Activated CD4-positive, alpha-beta T cell treated with anti-CD3 and anti-CD28 coated beads, Interleukin-2, amount 50 U/mL, for 4 hours (primary cell): ENCODE results near the gene CDK4.

Source experiments
- DNase-seq, 2 experiments: peaks; one replicate each; pipeline ENCODE4 v3.0.0-alpha.2; 2020

Gene CDK4

DNA sequence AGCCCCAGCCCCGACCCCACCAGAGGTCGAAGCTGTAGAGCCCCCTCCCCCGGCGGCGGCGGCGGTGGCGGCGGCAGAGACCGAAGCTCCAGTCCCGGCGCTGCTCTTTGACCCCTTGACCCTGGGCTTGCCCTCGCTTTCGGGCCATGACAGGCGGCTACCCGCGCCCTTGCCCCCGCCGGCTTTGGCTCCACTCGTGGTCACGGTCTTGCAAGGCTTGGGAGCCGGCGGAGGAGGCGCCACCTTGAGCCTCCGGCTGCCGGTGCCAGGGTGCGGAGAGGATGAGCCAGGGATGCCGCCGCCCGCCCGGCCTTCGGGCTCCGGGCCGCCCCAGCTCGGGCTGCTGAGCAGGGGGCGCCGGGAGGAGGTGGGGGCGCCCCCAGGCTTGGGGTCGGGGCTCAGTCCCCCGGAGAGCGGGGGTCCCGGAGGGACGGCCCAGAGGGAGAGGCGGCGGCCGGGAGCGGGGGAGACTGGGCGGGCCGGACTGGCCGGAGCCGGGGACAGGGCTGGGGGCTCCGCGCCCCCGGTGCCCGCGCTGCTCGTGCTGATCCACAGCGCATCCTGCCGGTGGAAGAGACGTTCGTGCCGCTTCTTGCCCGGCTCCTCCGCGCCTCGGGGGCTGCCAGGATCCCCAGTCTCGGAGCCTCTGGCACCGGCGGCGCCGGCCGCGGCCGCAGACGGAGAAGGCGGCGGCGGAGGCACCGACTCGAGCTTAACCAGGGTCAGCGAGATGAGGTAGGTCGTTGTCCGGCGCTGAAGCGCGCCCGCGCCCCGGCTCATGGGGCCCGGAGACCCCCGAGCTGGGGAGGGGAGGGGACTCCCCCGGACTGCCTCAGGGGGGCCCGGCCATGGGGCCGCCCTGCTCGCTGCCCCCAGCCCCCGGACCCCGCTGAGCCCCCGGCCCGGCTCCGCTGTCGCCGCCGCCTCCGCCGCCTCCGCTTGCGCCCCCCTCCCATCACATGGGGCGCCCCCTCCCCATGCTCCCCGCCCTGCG lies 14.3 kb downstream of the CDK4 start:
- DNase-seq: no peak

DNA sequence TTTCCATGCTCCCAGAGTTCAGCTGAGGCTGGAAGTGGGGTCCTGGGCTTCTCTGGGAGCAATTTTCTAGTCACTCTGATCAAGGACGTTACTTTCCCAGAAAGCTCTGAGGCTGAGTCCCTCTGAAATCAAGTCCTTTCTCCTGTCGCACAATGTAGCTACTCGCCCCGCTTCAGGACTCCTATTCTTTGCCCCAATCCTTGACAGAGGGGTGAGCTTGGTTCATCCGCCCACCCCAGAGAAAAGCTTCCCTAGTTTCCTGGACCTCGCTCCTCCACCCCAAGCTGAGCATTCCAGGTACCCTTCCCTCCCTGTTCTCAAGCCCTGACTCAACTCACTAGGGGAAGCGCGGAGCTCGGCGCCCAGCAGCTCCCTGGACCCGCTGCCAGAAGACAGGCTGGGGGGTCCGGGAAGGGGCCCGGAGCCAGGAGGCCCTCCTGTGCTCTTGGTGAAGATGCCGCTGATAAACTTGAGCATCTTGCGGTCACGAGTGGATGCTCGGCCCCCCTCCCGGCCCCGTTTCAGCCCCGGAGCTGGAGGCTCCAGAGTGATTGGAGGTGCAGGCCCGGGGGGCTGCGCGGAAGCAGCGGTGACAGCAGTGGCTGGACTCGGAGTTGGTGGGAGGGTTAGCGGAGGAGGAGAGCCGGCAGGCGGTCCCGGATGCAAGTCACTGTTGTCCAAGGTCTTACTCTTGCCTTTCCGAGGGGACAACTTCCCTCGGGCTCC lies 15.2 kb downstream of the CDK4 start:
- DNase-seq: no peak

DNA sequence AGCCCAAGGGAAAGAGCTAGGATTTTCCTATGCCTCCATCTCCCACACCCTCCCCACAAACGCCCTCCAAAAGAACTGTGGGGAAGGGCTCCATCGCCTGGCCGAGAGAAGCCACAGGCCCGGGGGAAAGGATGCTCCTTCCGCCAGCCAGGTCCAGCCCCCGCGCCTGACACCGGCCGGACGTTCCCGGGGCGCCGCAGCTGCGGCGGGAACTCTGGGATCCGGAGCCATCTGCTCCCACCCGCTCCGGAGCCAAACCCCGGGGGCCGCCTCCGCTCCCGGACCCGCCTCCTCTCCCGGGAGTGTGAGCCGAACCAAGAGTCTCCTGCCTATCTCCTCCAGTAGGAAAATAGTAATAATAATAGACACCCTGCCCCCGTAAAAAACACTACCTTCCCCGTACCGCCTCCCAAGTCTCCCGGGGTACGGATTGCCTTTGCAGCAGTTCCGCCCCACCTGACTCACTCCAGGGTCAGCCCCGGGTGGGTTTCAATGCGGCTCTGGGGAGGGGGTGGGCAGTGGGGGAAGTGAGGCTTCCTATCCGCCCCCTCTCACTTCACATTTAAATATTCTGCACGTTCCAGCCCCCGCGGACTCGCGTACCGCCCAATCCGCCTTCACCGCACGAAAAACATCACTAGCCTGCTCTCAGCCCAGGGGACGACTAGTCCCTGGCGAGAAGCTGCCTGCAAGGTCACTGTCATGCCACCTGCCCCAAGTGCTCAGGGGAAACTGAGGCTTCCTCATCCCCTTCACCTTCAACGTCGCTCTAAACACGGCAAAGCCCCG lies 16.0 kb downstream of the CDK4 start:
- no peak for DNase-seq

DNA sequence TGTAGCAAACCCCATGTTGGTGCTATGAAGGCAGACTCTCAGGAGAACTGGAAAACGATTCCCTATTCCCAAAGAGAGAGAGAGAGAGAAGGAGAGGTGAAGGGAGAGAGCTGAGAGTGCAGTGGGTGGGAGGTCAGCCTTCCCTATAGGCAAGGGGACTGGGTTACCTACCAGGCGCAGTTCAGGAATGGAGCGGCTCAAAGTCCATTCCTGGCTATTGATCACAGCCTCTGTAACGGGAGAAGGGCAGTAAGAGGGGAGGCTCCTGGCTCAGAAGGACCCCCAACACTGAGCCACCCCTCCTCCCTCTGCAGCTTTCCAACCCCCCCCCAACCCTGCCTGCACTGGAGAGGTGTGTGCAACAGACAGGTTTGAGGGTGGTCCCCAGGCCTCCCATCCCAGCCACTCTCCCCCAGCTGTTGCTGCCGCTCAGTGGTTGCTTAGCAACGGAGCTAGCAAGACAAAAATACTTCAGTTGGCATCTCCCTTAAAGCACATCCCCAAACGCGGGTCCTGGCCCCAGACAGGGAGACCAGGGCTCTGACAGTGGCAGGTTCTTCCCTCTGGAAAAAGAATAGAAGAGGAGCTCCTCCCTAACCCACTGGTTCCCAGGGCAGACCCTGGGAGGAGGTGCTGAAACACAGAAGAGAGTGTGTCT lies 16.8 kb downstream of the CDK4 start:
- no peak for DNase-seq

DNA sequence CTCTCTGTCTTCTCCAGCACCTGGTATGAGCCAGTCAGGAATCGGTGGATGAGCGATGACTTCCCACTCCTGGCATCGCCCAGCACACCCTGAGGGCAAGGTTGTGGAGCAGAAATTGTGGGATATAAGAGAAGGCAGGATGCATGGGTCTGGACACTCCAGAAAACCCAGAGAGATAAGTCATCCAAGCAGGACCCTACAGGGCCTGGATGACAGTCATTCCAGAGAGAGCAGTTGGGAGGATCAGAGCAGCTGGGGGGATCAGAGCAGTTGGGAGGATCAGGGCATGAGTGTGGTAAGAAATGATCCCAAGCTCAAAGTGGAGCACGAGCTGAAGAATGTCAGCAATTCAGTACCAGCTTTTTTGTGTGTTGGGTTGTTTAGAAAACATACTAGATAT lies 17.5 kb downstream of the CDK4 start:
- DNase-seq: no peak

DNA sequence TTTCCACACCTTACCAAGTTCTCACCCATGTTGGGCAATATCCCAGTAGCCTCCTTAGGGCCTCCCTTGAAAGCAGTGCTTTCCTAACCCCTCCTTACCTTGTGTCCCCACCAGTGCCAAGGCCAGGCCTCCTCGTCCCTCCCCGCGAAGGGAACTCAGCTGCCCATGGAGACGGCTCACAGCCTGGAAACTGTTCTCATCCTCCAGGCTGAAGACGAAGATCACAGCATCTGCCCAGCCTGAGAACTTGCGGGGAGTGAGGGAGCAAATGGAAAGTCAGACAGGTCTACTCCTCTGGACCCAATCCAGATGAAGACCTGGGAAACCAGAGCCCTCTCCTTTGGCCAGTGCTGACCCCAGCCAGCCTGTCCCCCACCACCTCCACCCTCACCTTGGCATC lies 18.2 kb downstream of the CDK4 start:
- no peak for DNase-seq

DNA sequence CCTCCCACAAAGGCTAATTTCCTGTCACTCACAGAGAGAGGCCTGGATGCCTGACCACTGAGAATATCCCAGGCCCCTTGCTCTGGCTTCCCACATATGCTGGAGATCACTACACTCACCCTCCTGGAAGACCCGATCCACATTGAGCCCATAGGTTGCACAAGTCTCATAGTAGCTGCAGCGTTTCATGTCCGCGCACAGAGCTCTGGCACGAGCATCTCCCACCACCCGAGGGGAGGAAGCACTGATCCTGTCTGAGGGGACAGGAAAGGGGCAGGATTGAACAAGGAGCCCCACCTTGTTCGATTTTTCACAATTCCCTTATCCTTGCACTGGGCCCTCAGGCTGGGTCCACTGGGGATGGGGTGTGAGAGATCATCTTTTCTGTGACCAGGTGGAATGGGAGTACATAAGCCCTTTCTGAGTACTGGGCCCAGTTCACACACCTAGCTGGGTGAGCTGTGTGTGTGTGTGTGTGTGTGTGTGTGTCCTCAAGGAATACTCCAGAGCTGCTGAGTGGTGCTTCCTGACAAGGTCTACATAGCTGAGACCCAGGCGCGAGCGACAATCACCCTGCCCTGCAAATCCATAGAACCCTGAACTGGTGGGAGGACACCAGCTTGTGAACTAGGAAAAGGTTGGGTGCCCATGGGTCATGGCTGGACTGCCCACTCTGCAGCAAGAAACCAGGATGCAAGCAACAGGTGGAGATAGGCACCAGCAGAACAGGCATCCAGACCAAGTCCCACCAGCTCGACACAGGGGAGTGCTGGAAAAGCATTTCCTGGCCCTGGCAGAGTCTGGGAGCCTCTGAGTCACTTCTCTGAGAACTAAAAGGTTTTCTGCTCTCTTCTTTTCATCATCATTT lies 19.1 kb downstream of the CDK4 start:
- no peak for DNase-seq

DNA sequence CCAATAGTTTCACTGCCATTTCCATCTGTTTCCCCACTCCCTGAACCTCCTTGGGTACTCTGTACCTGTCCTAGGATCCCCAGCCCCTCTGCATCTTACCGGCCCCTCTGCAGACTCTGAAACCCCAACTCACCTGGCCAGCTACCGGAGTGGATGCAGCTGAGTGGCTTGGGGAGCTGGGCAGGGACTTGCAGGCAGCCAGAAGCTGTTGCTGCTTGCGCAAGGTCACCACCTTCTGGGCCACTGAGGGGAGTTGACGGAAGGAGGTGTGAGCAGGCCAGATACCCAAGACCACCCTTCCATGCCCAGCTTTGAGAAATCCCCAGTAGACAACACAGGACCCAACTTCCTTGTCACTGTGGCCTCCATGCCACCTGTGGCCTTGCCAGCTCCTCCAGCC lies 19.8 kb downstream of the CDK4 start:
- DNase-seq: no peak

DNA sequence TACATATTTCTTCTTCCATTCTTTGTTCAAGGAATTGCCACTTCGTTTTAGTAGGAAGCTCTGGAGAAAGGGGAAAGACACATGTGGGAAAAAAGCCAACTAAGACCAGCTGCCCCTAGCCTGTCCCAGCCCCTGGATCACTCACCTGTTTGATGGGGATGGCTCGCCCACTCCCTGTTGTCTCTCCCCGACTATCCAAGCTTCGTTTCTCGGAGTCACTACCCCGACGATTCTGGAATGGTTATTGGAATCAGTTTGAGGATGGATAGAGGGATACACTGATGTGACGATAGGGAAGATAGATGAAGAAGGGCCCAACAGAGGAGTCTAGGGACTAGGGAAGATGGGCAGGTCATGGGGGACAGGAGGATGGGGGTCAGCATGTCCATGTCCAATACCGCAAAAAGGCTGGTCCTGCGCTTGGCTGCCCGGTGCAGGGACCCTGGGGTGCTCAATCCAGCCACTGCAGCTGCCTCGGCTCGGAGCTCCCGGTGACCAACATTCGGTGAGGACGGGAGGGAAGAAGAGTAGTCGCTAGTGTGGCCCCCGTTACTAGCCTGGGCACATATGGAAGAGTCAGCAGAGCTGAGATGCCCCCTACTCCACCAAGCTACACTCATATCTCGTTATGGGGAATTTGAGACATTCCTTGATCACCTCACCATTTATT lies 20.6 kb downstream of the CDK4 start:
- DNase-seq: no peak

DNA sequence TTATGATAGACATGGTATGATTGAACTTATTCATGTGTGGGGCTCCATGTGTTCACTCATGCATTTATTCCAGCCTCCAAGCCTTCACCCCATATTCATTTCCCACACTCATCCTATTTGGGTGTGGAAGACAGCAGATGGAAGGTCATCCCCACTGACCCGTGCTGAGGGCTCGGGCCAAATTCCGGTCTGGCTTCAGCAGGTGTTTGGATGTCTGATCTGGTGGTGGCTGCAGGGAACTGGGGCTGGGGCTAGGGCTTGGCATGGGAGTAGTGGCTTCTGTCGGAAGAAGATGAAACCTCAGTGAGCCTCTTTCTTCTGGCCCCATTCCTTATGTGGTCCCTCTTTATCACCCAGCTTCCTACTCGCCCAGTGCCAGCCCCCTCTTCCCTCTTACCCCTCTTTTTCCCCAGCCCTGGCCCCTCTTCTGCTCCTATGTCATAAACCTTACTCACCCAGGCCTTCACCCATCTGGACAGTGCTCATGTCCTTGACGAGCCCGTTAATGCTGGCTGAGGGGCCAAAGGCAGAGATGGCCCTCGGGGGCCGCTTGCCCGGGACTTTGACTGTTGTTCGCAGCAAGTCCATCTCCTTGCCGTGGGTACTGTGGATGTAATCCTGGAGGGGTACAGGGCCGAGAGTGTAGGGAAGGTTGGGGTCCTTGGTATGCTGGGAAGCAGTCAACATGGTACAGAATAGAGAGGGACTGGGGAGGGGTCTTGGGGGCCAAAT lies 21.6 kb downstream of the CDK4 start:
- no peak for DNase-seq

DNA sequence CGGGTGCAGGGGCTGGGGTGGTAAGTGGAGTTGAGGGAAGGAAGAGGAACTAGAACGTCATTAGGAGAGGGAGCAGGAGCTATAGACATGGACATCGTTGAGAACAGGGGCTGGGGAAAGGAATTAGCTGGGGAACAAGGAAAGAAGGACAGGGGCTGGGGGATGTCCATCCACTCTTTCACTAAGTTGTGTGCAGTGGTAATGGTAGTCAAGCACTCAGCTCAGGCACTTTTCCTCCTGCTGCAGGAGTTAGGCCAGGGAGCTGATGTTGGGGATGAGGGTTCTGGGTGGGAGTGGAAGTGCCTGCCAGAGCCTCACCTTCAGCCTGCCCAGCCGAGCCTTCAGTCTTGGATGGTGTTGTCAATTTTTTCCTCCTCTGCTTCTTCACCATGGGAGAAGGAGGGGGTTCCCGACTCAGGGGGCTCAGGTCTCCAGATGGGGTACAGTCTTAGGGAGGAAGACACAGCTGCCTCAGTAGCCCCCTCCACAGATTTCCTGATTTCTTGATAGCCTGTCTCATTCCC lies 22.7 kb downstream of the CDK4 start:
- DNase-seq: no peak

DNA sequence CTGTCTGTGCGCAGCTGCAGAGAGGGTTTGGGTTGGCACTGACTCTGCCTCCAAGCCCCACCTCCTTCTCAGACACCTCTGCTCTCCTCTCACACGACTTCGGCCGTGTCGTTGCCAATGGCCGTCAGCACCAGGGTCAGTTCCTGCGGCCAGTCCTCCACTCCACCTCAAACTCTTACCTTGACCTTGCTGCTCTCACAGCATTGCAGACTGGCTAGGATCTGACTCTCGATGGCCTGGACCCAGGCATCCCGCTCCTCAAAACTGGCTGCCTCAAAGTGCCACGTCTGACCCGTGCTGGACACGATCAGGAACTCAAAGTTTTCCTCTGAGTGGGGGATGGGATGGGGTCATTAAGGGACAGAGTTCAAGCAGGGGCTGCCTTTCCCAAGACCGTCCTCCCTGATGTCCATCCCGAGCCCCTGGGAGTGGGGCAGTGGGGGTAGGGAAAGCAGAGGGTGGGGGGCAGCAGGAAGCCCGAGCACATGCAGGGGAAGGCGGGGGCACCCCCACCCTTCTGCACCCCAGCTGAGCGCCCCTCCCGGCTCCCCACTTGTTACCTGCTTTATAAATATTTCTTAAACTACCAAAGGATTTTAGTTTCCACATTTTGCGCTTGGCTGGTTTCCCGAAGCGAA lies 24.2 kb downstream of the CDK4 start:
- no peak for DNase-seq

DNA sequence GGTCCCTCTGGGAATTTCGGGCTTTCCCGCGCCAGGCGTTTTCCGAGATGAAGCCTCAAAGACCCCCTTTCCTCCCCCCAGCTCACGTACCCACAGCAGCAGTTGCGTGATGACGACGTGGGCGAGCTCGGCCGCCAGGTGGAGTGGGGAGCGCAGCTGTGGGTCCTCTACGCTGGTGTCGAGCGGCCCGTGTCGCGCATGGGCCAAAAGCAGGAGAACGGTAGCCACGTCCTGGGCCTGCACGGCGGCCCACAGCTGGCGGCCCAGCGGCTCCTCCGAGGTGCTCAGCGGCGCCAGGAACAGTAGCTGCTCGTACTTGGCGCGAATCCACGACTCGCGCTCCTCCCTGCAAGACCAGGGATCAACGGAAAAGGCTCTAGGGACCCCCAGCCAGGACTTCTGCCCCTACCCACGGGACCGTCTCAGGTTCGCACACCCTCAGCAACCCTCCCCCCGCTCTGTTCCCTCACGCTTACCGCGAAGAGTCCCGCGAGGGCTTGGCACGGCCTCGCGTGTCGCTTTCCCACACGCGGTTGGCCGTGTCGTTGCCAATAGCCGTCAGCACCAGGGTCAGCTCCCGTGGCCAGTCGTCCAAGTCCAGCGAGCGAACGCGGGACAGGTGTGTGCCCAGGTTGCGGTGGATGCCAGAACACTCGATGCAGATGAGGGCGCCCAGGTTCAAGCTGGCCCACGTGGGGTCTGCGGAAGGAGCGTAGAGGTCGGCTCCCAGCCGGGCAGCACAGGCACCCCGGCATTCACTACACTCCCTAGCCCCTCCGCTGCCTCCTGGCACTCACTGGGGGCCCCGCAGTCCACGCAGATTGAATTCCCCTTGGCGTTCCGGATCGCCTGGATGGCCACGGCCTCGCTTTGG lies 25.0 kb downstream of the CDK4 start:
- DNase-seq: no peak

DNA sequence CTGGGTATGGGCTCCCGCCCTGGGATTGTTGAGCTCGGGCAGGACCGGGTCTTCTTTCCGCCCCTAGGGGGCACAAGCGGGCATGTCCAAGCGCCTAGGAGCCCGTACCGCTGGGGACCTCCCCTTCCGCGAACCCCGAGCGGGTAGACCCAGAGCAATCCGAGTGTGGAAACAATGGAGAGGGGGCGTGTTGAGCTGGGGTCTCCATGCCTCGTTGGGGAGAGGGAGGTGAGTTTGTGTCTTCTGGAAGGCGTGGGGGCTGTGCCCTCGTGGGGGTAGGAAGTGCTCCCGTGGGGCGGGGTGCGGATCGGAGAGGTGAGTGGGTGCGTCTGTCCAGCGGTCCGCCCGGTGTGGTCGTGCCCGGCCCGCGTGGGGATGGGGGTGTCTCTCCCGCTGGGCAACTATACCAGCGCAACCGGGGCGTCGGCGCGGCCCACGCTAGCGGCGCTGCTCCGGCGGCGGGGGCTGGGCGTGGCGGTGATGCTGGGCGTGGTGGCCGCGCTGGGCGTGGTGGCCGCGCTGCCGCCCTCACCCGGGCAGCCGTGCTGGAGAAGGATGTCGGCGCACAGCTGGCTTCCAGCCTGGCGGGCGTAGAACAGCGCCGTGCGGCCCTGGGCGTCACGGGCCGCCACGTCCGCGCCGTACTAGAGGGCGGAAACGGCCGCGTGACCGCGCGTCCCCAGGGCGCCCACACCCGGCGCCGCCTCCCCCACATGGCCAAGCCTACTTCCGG lies 25.8 kb downstream of the CDK4 start:
- no peak for DNase-seq

DNA sequence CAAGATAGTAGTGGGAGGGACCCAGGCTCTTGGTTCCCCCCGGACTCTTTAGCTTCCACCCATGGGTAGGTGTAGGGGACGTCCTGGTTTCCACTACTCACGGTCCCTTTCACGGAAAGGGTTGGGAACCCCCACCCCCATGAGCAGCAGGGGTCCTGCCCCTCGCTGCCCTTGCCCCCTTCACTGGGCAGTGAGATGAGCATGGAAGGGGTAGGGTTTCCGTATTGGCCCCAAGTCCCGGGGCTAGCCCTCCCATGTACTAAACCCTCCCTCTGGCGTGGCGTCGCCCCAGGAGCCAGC lies 26.3 kb downstream of the CDK4 start:
- no peak for DNase-seq

DNA sequence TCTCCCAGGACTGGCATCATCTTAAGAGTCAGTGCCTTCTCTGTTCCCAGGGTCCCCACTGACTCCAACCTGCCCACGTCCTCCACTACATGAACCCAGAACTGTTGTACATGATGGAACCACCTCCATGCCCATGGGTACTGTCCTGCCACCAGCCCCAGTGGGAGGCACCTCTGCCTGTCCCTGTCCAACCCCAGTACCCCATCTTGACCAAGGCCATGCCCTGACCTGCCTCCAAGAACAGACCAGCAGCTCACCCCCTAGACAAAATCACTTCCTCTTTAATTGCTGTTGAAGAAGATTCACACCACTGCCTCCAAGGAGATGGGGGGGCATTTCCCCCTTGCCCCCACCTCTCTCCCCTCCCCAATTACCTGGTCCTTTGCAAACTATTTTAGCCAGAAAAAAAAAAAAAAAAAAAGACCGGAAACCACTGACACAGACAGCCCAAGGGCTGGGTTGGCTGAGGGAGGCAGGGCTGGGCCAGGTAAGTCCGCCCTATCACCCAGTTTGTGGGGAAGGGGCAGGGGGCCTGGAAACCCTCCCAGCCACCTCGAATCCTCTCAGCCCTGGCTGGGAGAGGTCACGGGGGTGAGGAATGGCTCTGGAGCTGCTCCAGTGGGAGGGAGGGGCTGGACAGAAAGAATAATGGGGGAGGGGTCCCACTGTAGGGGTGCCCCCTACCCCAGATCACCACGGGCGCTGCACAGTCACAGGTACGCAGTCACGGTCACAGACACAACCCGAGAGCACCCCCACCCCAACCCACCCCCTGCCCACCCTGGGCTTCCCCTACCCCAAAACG lies 27.0 kb downstream of the CDK4 start:
- no peak for DNase-seq
